ENCODE measurements around the gene STAB1.

GRCh38 chr3:52515192-52515591 lies 20.1 kb downstream of the STAB1 start:
- no peak for TF ChIP-seq POLR2A (IDR thresholded peaks at IDR 0.05)
- TF ChIP-seq CTCF (IDR thresholded peaks at IDR 0.05), result no peak

Measured in testis (tissue), 2 donors.